Heart left ventricle (tissue), 13 donors: Measurements from ENCODE around the gene WDR6.

ENCODE experiments used
- CTCF ChIP-seq, 12 donors: fragments of 200-600 bp; sonication (generic) in 4 of 12; IDR thresholded peaks; one replicate each; pipeline versions ENCODE4 v1.5.0 to v1.8.0; 2018 to 2022; ENCODE audit warnings: antibody characterized with exemption in 12 of 12, mild to moderate bottlenecking in 5 of 12
- POLR2A ChIP-seq, 2 donors: fragments of 450-650 bp; IDR thresholded peaks; one replicate each; pipeline ENCODE4 v1.6.1; 2017; ENCODE audit warnings: antibody characterized with exemption in 2 of 2, mild to moderate bottlenecking in 2 of 2, moderate library complexity in 2 of 2
- donor health status: ischemic (EF 13 %, LVEDD 7.1; RV severe dilation, severe dysfunction).
- donor health status: DM: no; HTN: yes; CAD: no.
- donor health status: DM: no; HTN: no; CAD: no.
- donor health status: ischemic (EF 25% LVEDD 6.9; RV normal size, moderate dysfunction).
- donor health status: ischemic (EF 25% LVEDD 5.7; RV mildly dilated, moderate dysfunction).
- donor health status: ischemic (EF 35%, LVEDD 5.7; RV mildly dilated, moderate dysfunction).
- donor health status: nonischemic (EF 11% LVEDD 7.7; RV severe dilation, severe dysfunction).
- donor health status: DM: yes; HTN: yes; CAD: no.
- donor health status: PGD.
- donor health status: ischemic (EF 29% LVEDD 5.4; RV normal size, mild dysfunction).
- donor health status: nonischemic (EF 23%, LVEDD 6.1; RV moderate dilation, normal function).

GRCh38 chr3:49007771-49008528 lies 759 bp downstream of the WDR6 start:
- no peak for TF ChIP-seq POLR2A (IDR thresholded peaks at IDR 0.05)
- TF ChIP-seq CTCF (IDR thresholded peaks at IDR 0.05), result no peak
